ENCODE measurements around the gene ACADVL. TPM values are rescaled to one million over a fixed set of nuclear protein-coding genes. Genes with fewer than 3 reads are reported as not detected.
A peak's percentile ranks its signal among the peaks of the same experiment; 100 is the strongest.

Gene ACADVL
- total RNA-seq, 1 donor from 2014 or later = 702 TPM

DNA sequence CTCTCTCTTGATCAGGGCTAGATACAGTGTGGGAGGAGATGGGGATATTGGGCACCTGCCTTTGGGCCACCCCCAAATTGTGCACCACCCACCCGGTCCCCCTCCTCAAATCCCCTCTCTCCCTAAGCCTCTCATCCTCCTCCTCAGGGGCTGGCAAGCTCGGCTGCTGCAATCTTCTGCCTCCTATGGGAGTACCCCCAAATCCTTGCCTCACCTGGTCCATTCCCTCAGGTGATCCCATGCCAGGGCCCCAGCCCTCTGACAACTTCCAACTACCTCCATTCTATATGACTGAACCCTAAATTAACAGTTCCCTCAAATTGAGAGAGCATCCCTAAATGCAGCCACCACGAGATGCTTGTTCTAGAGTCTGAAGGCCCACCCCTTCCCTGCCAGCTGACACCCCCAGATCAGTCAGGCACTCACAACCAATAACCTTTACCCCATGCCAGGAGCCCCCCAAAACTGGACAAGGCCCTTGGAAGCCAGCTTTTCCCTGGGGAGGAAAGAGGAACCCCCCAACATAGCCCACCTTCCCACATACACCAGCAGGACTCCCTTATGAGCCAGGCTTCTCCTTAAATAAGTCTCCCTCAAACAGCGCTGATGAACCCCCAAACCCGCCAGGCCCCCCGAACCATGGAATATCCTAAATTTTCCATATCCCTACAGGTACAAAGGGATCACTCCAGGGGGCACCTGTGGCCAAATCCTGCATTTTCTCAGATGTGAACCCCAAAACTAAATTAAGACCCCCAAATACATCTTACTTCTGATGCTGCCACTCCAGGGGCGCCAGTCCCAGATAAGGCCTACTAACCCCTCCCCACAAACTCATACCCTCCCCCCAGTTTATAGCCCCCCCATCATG, 3.3 kb upstream of the ACADVL start:
- no peak for DNase-seq (ENCODE audit: low read depth)

DNA sequence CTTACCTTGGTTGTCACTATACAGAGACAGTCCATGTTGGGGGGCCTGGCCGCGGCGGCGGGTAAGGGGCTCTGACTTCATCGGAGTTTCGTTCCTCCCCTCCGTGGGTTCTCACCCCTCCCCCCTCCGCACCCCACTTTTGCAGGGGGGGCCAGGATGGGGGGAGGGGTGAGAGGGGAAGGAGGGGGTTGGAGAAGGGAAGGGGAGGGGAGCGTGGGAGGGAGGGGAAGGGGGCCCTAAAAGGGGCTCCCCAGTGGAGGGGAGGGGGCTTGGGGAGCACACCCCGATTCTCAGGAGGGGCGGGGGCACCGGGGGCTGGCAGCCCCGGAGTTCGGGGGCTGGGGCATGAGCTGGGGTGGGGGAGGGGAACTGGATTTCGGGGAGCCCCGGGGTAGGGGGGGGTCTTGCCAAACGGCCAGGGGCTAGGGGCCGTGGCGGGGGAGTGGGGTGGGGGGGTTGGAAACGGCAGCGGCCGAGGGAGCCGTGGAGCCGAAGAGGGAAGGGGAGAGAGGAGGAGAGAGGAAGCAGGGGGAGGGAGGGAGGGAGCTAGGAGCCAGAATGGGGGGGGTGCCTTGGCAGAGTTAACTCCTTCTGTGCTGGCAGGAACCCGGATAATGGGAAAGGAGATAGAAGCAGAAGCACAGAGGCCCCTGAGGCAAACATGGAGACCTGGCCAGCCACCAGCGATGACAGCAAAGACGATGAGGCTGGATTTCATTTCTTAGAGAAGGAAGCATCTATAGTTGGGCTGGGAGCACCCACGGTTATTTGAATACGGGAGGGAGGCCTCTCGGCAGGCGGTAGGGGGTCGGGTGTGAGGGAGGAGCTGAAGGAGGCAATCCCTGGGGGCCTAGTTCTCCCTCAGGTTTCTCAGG, 2.4 kb upstream of the ACADVL start:
- DNase-seq (ENCODE audit: low read depth) = peak; percentile 70

DNA sequence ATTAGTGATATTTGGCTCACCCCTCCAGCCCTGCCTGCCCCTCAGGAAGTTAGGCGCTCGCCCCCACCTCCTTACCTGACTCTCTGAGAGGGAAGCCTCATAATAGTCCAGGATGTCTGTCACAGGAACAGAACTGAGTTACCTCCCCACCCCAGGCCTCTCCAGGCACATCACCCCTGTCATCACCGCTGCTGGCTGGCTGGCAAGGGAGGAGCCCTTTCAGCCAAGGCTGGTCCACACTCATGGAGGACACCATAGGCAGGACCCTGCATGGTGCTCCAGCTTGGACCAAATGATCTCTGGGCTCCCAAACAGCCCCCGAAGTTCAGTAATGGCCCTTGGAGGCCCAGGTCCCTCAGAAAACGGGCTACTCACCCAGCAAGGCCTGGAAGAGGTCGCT, 1.6 kb upstream of the ACADVL start:
- DNase-seq (ENCODE audit: low read depth) = no peak

DNA sequence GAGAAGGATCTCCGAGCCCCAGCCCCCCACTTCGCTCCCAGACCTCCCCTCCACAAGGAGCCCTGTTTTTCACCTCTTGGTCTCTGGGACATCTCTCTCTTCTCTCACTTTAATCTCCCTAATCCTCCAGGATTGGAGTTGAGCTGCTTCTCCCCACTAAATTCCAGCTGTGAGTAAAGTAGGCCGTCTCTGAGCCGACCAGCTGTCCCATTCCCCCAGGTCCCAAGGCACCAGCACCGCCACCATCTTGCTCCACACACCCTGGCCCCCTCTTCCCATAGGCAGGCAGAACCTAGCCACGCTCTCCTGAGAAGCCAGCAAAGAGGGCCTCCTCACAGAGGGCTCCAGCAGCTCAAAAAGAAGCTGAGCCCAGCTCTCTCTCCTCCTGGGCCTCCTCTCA, 980 bp upstream of the ACADVL start:
- no peak for DNase-seq (ENCODE audit: low read depth)

DNA sequence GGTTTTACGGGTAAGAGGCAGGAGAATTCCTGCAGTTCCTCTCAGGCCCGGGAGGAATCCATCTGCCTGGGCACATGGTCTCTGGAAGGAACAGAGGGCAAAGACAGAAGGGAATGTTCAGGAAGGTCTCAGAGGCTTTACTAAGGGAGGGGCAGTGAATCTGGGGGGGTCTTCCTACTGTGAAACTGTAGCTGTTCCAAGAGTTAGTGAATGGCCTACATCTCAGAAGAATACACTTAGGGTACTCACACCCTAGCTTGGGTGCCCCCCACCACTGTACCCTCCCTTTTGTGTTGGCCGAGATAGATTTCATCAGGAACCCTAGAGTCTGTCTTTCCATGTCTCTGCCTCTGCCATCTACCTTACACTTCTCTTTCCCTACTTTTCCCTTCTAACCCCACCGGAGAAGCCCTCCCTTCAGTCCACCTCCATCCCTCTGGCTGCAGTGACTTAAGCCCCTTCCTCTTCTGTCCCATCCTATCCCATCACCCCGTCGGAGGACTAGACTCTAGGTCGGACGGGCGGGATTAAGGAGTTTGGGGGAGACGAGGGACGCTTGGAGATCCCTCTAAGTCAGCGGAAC, 418 bp upstream of the ACADVL start:
- DNase-seq (ENCODE audit: low read depth) = no peak

DNA sequence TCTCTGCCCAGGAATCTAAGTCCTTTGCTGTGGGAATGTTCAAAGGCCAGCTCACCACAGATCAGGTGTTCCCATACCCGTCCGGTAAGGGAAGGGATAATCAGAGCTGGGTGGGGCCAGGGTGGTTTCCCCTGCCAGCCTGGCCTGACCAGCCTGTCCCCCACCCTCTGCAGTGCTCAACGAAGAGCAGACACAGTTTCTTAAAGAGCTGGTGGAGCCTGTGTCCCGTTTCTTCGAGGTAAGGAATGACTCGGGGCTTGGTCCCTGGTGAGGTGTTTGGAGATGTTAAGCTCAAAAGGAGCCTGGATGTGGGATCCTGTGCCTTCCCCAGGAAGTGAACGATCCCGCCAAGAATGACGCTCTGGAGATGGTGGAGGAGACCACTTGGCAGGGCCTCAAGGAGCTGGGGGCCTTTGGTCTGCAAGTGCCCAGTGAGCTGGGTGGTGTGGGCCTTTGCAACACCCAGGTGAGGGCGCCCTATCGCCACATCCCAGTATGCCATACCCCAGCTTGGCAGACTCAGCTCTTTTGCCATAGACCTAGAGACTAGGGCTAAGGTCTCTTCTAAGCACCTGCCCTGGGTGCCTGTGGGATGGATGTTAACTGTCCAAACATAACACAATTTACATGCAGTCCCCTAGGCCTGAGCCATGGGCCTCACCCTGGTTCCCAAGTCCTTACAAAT, 997 bp downstream of the ACADVL start:
- peak; percentile 79 for DNase-seq (ENCODE audit: low read depth)

DNA sequence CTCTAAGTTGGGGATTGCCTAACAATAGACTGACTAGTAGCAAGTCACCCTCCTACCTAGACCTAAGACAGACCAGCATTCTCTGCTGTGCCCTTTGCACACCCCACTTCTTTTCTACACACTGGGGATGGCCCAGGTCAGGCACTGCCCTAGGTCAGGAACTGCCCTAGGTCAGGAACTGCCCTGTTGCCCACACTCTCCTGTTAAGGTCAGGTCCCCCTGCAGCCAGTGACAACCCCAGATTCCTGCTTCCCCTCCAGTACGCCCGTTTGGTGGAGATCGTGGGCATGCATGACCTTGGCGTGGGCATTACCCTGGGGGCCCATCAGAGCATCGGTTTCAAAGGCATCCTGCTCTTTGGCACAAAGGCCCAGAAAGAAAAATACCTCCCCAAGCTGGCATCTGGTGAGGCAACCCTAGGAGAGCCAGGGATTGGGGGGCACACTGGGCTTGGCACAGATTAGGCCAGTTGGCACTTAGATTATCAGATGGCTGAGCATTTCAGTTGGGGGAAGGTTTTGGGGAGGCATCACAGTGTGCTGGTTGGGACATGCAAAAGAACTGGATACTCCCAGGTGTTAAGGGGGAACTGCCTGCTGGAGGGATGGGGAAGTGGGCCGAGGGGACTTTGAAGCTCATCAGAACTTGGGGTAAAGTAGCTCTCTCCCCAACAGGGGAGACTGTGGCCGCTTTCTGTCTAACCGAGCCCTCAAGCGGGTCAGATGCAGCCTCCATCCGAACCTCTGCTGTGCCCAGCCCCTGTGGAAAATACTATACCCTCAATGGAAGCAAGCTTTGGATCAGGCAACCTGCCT, 1.7 kb downstream of the ACADVL start:
- no peak for DNase-seq (ENCODE audit: low read depth)

DNA sequence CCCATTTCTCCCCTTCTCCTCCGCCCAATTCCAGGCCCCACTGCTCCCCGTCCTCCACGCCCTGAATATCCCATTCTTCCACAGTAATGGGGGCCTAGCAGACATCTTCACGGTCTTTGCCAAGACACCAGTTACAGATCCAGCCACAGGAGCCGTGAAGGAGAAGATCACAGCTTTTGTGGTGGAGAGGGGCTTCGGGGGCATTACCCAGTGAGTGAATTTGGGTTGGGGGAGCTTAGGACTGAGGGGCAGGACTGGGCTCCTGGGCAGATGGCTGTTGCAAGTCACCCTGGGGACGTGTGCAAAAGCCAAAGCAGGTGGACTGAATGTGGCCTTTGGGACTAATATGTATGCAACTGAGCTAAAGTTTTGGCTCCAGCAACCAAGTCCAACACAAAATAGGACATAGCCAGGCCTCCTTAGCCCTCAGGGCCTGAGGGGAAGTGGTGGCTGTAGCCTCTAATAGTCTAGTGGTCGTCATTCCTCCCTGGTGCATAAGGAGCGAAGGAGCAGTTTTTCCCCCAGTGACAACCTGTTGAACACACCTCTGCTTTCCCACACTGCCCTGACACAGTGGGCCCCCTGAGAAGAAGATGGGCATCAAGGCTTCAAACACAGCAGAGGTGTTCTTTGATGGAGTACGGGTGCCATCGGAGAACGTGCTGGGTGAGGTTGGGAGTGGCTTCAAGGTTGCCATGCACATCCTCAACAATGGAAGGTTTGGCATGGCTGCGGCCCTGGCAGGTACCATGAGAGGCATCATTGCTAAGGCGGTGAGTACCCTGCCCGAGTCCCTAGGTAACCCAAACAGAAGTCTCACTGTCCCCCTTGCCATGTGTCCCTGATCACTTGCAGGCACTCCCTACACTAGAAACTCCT, 2.6 kb downstream of the ACADVL start:
- DNase-seq (ENCODE audit: low read depth) = peak; percentile 9

DNA sequence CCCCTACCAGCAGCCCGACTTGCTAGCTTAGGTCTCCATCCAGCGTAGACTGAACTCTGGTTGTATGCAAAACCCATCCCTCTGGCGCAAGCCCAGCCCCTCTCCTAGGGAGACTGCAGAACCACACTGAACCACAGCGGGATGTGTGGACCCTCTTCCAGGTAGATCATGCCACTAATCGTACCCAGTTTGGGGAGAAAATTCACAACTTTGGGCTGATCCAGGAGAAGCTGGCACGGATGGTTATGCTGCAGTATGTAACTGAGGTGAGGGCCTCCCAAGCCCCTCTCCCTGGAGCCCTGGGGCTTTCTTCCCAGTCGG, 3.2 kb downstream of the ACADVL start:
- no peak for DNase-seq (ENCODE audit: low read depth)

DNA sequence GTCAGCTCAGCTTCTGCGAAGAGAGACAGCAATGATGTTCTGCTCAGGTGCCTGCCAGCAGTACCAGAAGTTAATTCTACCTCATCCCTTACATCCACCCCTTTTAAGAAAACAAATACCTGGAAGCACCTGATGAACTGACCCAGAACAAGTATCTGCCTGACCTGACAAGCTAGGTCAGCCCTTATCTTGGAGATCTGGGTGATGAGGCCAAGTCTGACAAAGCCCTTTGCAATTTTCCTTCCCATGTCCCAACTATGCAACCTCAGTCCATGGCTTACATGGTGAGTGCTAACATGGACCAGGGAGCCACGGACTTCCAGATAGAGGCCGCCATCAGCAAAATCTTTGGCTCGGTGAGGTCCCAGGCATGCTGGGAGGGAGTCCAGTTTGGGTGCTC, 3.6 kb downstream of the ACADVL start:
- peak; percentile 31 for DNase-seq (ENCODE audit: low read depth)

DNA sequence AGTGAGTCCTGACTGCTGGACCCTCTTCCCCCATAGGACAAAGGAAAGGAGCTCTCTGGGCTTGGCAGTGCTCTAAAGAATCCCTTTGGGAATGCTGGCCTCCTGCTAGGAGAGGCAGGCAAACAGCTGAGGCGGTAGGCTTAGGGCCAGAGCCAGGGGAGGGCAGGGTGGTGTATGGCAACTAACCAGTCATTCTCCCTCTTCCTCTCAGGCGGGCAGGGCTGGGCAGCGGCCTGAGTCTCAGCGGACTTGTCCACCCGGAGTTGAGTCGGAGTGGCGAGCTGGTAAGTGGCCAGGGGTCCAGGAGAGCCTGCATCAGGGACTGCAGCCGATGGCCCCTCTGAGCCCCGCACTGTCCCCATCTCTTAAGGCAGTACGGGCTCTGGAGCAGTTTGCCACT, 4.4 kb downstream of the ACADVL start:
- peak; percentile 90 for DNase-seq (ENCODE audit: low read depth)

DNA sequence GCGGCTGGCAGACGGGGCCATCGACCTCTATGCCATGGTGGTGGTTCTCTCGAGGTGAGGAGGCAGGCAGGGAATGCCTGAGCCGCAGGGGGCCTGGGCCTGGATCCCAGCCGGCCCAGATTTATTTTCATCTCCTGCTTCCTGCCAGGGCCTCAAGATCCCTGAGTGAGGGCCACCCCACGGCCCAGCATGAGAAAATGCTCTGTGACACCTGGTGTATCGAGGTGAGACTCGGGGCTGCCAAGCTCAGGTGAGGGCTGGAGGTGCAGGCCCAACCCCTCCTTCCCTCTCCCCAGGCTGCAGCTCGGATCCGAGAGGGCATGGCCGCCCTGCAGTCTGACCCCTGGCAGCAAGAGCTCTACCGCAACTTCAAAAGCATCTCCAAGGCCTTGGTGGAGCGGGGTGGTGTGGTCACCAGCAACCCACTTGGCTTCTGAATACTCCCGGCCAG, 4.9 kb downstream of the ACADVL start:
- no peak for DNase-seq (ENCODE audit: low read depth)

DNA sequence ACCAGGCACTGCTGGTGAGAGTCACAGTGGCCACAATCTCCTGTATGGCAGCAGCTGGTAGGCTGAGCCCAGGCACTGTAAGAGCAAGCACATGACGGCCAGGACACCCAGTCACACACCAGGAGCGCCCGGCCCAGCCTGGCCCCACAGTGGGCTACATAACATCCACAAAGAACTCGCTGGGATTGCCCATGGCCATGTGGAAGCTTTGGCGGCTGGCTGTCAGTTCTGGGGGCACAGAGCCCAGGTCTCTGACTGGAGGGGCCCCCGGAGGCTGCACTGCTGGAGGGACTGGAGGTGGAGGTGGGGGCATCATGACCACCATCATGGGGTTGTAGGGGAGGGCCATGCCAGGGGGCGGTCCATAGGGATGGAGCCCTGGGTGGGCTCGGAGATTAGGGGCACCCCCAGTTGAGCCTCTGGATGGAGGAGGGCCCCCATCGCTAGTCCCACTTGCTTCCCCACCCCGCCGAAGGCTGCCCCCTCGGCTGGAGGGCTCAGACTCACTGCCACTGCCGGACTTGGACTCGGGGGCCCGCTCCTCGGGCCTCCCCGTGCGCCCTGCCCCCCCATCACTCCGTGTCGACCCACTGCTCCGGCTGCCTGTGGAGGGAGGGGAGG, 6.1 kb downstream of the ACADVL start:
- peak; percentile 76 for DNase-seq (ENCODE audit: low read depth)

DNA sequence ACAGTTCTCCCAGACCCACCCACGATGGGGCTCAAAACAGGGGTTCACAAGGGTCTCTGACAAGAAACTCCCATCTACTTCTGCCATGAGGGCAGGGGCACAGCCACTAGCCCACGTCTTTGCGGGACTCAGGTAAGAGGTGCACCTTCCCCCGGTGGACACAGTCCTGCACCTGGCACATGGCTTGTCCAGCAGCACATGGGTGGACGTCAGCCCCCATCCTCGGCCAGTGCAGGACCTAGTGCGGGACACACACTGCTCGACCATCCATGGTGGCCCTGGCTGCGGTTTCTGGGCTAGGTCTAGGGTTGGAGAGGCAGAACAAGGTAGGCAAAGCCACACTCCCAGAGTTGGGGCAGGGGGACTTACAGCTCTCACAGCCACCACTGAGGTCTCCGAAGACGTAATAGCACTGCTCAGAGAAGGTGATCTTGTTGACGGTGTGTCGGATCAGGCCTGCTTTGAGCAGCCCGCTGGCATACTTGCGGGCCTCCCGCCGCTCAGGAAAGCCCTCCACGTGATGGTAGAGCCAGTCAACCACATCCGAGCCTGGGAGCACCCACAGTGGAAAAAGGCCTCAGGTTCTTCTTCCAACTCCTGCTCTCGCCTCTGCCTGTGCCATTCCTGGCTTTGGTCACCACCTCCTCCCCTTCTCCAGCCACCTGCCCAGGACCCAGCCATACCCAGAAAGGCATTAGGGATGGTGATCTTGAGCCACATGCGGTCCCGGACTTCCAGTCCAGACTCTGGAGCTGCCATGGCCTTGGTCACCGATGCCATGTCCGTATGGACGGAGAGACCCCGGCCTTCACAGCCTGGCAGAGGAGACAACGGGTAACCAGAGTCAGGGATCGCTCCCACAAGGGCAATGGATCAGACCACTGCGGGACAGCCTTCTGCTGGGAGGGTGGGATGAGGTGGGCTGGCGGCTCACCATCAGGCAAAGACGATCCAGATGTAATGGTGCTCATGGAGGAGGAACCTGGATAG, 7.3 kb downstream of the ACADVL start:
- no peak for DNase-seq (ENCODE audit: low read depth)

DNA sequence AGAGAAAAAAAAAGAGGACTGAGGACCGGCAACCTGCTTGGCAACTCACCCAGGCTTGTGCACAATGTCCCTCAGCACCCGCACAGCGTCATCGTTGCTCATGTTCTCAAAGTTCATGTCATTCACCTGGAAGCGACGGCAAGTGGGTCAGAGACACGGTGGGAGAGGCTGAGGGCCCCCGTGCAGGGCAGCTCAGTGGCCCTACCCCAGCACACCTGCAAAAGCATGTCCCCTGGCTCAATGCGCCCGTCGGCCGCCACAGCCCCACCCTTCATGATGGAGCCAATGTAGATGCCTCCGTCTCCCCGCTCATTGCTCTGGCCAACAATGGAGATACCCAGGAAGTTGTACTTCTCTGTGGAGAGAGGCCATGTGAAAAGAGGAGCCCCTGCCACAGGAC, 9.2 kb downstream of the ACADVL start:
- no peak for DNase-seq (ENCODE audit: low read depth)

DNA sequence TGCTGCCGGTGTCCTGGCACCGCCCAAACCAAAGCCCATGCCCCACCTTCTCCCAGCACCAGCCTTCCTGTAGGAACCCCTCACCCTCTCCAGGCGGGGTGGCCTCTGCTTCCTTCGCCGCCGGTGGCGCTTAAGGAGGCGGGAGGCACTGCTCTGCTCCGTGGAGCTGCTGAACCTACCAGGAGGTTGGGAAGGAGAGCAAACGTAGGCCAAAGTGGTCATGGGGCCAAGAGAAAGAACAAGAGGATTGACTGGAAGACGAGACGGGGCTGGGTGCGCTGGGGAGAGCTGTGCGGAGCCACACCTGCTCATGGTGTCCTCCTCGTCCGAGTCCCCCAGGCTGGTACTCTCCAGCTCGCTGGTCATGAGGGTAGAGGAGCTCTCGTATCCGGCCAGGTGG, 9.8 kb downstream of the ACADVL start:
- no peak for DNase-seq (ENCODE audit: low read depth)

DNA sequence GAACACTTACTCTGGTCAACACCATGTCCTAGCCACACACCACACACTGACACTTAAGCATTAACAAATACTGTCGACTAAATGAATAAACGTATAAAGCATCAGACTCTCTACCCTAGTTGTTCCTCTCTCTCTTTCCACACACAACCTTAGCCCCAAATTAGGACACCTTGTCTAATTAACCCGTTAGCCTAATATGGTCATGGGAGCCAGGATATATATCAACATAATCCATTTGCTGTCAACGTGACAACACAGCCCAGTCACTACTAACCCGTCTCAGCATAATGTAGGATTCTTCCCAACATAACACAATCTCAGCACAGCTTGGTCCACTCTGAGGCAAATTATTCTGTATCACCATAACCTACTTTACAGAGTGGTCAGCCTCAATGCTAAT, 12.4 kb downstream of the ACADVL start:
- no peak for DNase-seq (ENCODE audit: low read depth)

DNA sequence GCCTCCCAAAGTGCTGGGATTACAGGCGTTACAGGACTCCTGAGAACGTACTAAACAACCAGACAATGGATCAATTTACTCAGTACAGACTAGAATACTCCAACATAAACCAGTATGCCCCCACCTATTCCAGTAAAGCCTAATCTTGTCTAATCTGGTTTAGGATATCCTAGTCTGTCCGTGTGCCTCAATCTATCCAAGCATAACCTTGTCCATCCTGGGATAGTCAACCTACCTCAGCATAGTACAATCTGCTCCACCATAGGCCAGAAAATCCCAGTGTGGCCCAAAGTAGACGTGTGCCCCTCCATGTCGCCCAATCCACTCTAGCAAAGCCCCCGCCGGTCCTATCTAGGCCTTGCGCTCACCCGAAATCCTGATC, 14.0 kb downstream of the ACADVL start:
- no peak for DNase-seq (ENCODE audit: low read depth)
